Transverse colon (tissue), 4 donors: ENCODE data around the gene CCDC33. TPM values are rescaled to one million over a fixed set of nuclear protein-coding genes. Genes with fewer than 3 reads are reported as not detected.

ENCODE experiments used
- DNase-seq: peaks from one replicate; pipeline ENCODE4 v3.0.0-alpha.2; 2019
- H3K27ac ChIP-seq, 4 donors: fragments of 200-600 bp; sonication (generic); 2 replicates each; pipeline ENCODE4 v1.5.1; 2016 to 2018; ENCODE audit warnings: inconsistent platforms in 4 of 4
- H3K27me3 ChIP-seq: fragments of 200-600 bp; sonication (generic); 2 replicates; pipeline ENCODE4 v1.5.1; 2017; ENCODE audit warnings: inconsistent platforms
- H3K36me3 ChIP-seq, 4 donors: fragments of 200-600 bp; sonication (generic); 2 replicates each; pipeline ENCODE4 v1.5.1; 2017 to 2019; ENCODE audit warnings: inconsistent platforms in 4 of 4
- H3K4me1 ChIP-seq, 4 donors: fragments of 200-600 bp; sonication (generic); 2 replicates each; pipeline ENCODE4 v1.5.1; 2017 to 2020; ENCODE audit warnings: inconsistent platforms in 4 of 4
- H3K4me3 ChIP-seq, 4 donors: fragments of 200-600 bp; sonication (generic); 1 replicate in 1 of 4; 2 replicates in 3 of 4; pipeline versions ENCODE4 v1.5.1 to v1.6.1; 2017 to 2019; ENCODE audit warnings: inconsistent platforms in 4 of 4
- H3K9me3 ChIP-seq, 2 donors: fragments of 200-600 bp; sonication (generic); 2 replicates each; pipeline ENCODE4 v1.5.1; 2017 to 2019; ENCODE audit warnings: inconsistent platforms in 2 of 2
- CTCF ChIP-seq, 5 experiments: fragments of 200-600 bp in 3 of 5; fragments of 450-650 bp in 2 of 5; sonication (generic) in 3 of 5; IDR thresholded peaks; 1 replicate in 2 of 5; 2 replicates in 3 of 5; pipeline ENCODE4 v1.5.1; 2016 to 2017; ENCODE audit warnings: antibody characterized with exemption in 5 of 5, inconsistent platforms in 3 of 5, mild to moderate bottlenecking in 2 of 5, moderate library complexity in 1 of 5
- EP300 ChIP-seq: sonication (generic); formaldehyde crosslinking; IDR thresholded peaks from one replicate; pipeline ENCODE4 v1.6.1; 2017; ENCODE audit warnings: antibody characterized with exemption, low read depth
- POLR2A ChIP-seq: fragments of 450-650 bp; IDR thresholded peaks from one replicate; pipeline ENCODE4 v1.6.1; 2016; ENCODE audit warnings: antibody characterized with exemption, mild to moderate bottlenecking, moderate library complexity
- POLR2AphosphoS5 ChIP-seq, 3 donors: sonication (generic); formaldehyde crosslinking; IDR thresholded peaks; one replicate each; pipeline ENCODE4 v1.6.1; 2016; ENCODE audit warnings: antibody characterized with exemption in 3 of 3
- WGBS, 2 donors: methylation state at CpG; one replicate each; pipeline ENCODE4 v1.1.5; 2018; ENCODE audit warnings: low coverage in 1 of 2; 5-methylcytosine and 5-hydroxymethylcytosine counted together
- in situ Hi-C, 4 donors: fragments of 200-750 bp; cut with MboI; loops; one replicate each; pipeline versions ENCODE4 v1.15.0 to v1.15.1; 2017; ENCODE audit warnings: low sequenced_read_pairs in 3 of 4, low pct_ligation_motif_present in 1 of 4, low pct_unique_long_range_greater_than_20kb in 1 of 4
- intact Hi-C: fragments of 100-400 bp; cut with DNase I; formaldehyde crosslinking; loops from one replicate; pipeline ENCODE4 v1.15.1; 2023; ENCODE audit warnings: low total_unique reads
- total RNA-seq, 4 donors: library from RNA; depleted of rRNA; stranded (reverse); fragments of >200 nt; gene quantifications; one replicate each; pipeline ENCODE4 v1.1.0, GENCODE V29; 2016

Gene CCDC33
- total RNA-seq, 4 donors from 2014 or later: 0.16 TPM; not detected in 3

DNA sequence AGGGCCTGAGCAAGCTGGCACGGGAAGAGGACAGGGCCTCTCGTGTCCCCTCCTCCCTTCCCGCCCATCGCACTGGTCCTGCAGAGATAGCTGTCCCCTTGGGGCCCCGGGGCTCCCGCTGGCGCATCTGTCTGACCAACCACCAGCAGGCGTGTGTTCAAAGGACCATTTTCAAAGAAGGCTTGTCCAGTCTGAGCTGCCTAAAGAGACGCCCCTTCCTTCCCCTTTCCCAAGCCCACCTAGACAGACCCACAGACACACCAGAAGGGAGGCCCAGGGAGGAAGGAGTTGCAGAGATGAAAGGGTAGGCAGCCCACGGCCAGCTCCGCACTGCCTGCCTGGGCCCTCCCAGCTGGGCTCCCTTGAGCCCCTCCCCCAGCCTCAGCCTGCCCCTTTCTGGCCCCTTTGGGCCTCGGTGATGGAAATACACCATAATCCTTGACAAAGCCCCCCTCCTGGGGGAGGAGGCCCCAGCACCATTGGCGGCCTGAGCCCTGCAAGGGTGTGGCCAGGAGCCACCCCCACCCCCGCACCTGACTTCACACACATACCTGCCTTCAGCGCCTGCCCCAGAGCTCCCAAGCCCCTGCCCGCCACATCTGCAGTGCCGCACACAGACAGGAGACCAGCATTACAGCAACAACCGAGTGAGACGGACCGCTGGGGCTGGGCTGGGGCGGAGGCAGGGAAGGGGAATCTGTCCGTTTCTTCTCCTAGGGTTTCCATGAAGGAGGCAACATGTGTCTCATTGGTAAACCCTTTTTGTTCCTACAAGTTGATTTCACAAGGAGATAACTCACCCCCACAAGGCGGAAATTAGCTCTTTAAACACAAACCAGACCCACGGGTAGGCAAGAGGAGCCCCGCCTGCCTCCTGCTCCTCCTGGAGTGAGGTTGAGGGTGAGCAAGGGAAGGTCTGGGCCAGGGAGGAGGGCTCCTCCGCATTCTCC, 33.4 kb upstream of the CCDC33 start, which contains the start of gene STRA6:
Gene STRA6 (minus strand): TSS at position 336 of the 950 bp plus-strand sequence. CDS start 520 bp downstream, outside the sequence.
- Histone ChIP-seq H3K9me3 (no peaks in the 10 kb centered on the region), H3K36me3 (no peaks in the 10 kb centered on the region), H3K27me3 (no peaks in the 10 kb centered on the region), H3K27ac (no peak within 1 kb of the TSS), H3K4me1 (peaks cover 0 to 4% (median 0%) of the 10 kb centered on the region in 4 donors), H3K4me3 (no peak within 1 kb of the TSS)
- DNase-seq: no peak
- no peak for TF ChIP-seq CTCF (IDR thresholded peaks at IDR 0.05)
- TF ChIP-seq POLR2A: no peak
- no peak for TF ChIP-seq EP300
- TF ChIP-seq POLR2AphosphoS5 (IDR thresholded peaks at IDR 0.05): no peak
- 68 to 74% methylated on average over 4 to 24 of the region's 26 CpGs for WGBS, 2 donors
- in situ Hi-C loops: no loop called here
- intact Hi-C loops: no loop called here

DNA sequence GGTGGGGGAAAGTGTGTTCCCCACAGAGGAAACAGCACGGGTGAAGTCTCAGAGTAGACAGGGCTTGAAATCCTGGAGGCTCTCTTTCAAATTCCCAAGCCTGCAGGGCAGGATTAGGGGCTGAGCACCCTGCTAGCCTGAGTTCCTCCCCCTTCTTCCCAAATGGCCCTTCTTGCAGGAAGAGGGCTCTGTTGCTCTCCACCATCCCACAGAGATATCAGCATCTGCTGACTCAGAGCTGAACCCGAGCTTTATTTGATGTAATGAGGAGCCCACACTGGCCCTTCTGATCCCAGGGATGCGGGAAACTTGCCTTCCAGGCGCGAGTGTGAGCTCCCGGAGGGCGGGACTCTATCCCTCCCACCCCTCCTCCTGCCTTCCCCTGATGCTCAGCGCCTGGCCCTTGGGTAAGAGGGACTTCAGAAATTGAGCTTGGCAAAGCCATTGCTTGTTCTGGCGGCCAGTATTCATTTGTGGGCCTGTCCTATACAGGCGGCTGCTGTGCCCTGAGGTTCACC, 32.2 kb upstream of the CCDC33 start:
- Histone ChIP-seq H3K4me1 (peaks cover 0 to 4% (median 0%) of the 10 kb centered on the region in 4 donors), H3K4me3 (no peak overlapping the region), H3K36me3 (no peaks in the 10 kb centered on the region), H3K27me3 (no peaks in the 10 kb centered on the region), H3K9me3 (no peaks in the 10 kb centered on the region), H3K27ac (no peak overlapping the region)
- no peak for DNase-seq
- TF ChIP-seq EP300 (no peak), CTCF (IDR thresholded peaks at IDR 0.05) (no peak), POLR2A (no peak), POLR2AphosphoS5 (IDR thresholded peaks at IDR 0.05) (no peak)
- intact Hi-C loops: no loop called here
- in situ Hi-C loops: no loop called here
- 70 to 75% methylated on average over 1 to 10 of the region's 10 CpGs for WGBS, 2 donors

- TF ChIP-seq POLR2AphosphoS5 (IDR thresholded peaks at IDR 0.05): no peak
- no peak for TF ChIP-seq POLR2A
- TF ChIP-seq EP300: no peak
- no peak for TF ChIP-seq CTCF (IDR thresholded peaks at IDR 0.05)
- Histone ChIP-seq H3K4me3 (no peak overlapping the region), H3K4me1 (peaks cover 0 to 2% (median 0%) of the 10 kb centered on the region in 4 donors), H3K27me3 (no peaks in the 10 kb centered on the region), H3K9me3 (no peaks in the 10 kb centered on the region), H3K36me3 (no peaks in the 10 kb centered on the region), H3K27ac (no peak overlapping the region)
- whole genome bisulfite sequencing, 2 donors: 94% methylated on average over 3 of the region's 4 CpGs; no CpG with 5 or more reads in 1 of the 2 donors
- intact Hi-C loops: no loop called here
- DNase-seq: no peak
- in situ Hi-C loops: no loop called here
Observed at GRCh38 chr15:74205582-74205947, 30.6 kb upstream of the CCDC33 start.

DNA sequence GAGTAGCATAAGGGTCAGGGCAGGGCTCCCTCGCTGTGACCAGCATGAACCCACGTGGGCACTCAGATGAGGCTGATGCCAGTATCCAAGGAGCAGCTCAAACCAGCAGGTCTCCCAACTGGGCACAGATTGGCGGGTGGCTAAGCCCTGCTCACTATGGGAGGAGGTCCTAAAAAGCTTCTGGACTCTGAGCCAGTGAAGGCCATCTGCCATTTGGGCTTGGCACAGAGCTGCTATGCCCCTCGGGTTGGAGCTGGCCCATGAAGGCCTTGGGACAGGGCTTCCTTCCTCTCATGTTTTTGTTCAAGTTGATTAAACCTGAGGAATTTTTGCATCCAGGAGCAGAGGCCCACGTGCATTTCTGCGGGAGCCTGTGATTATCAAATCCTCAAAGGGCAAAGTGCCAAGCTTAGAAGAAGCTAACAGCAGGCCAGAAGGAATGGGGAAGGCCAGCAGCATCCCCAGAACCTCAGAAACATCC, 29.3 kb upstream of the CCDC33 start:
- no peak for TF ChIP-seq POLR2AphosphoS5 (IDR thresholded peaks at IDR 0.05)
- no peak for TF ChIP-seq POLR2A
- TF ChIP-seq EP300: no peak
- TF ChIP-seq CTCF (IDR thresholded peaks at IDR 0.05): no peak
- no peak overlapping the region for H3K27ac ChIP-seq
- DNase-seq: no peak
- H3K4me3 ChIP-seq: no peak overlapping the region
- no peaks in the 10 kb centered on the region for H3K9me3 ChIP-seq
- no peaks in the 10 kb centered on the region for H3K4me1 ChIP-seq
- WGBS, 2 donors: 67% methylated on average over 6 of the region's 6 CpGs; no CpG with 5 or more reads in 1 of the 2 donors
- H3K27me3 ChIP-seq: no peaks in the 10 kb centered on the region
- intact Hi-C loops: no loop called here
- in situ Hi-C loops: no loop called here
- no peaks in the 10 kb centered on the region for H3K36me3 ChIP-seq
